GM12878 (cell line): ENCODE results near the gene WIPF1. TPM values are rescaled to one million over a fixed set of nuclear protein-coding genes. Genes with fewer than 3 reads are reported as not detected.

Experiments used
- ATAC-seq: fragments of 200-7000 bp; cut with Tn5 transposase; 3 replicates; pipeline ENCODE4 v1.9.1; 2020; ENCODE audit warnings: mild to moderate bottlenecking, moderate library complexity
- BruUV-seq: library from RNA; stranded (reverse); fragments of 400-500 nt; replicated peaks from 2 replicates; lab custom pipeline; 2021; lab: Mats Ljungman, UMichigan
- CTCF ChIA-PET: fragments of 300-600 bp; sonication (Branson Sonifier 250); formaldehyde crosslinking; extraction: SDS; loops from one replicate; lab custom pipeline; 2021; ENCODE audit warnings: inconsistent platforms; lab: Yijun Ruan, JAX
- POLR2A ChIA-PET: fragments of 350-600 bp; formaldehyde crosslinking; extraction: SDS; loops from one replicate; lab custom pipeline; 2021; ENCODE audit warnings: inconsistent platforms; lab: Charles Lee
- RAD21 ChIA-PET: fragments of 300-600 bp; sonication (Branson Sonifier 250); formaldehyde crosslinking; loops from one replicate; lab custom pipeline; 2023; ENCODE audit warnings: antibody characterized with exemption; ENCODE audit not compliant: unreplicated experiment; lab: Charles Lee
- SMC1A ChIA-PET: fragments of 300-600 bp; sonication (Branson Sonifier 250); formaldehyde crosslinking; loops from one replicate; lab custom pipeline; 2023; ENCODE audit not compliant: unreplicated experiment, uncharacterized antibody; lab: Charles Lee
- DNase-seq: peaks from one replicate; pipeline ENCODE4 v3.0.0-alpha.2; 2011; ENCODE audit warnings: low read depth, low spot score
- FAIRE-seq: peaks from 3 replicates; lab custom pipeline; 2011; peaks lifted over from hg19 to GRCh38; lab: Jason Lieb, UNC
- H2AFZ ChIP-seq: 2 replicates; pipeline ENCODE4 v1.6.0; 2011; ENCODE audit warnings: low read depth, low read length, control low read depth; ENCODE audit not compliant: control insufficient read depth
- H3K27ac ChIP-seq: 2 replicates; pipeline ENCODE4 v1.5.1; 2011; ENCODE audit warnings: control low read depth; ENCODE audit not compliant: control insufficient read depth, insufficient read depth
- H3K27me3 ChIP-seq, 2 experiments: replicated peaks in 1 of 2; 2 replicates each; pipeline versions ENCODE4 v1.6.0 to v1.6.1; 2011; ENCODE audit warnings: low read length in 1 of 2; ENCODE audit not compliant: control insufficient read depth in 2 of 2, insufficient read depth in 2 of 2
- H3K36me3 ChIP-seq, 2 experiments: 2 replicates each; pipeline ENCODE4 v1.5.1; 2011; ENCODE audit warnings: low read length in 1 of 2; ENCODE audit not compliant: control insufficient read depth in 2 of 2, insufficient read depth in 2 of 2
- H3K4me1 ChIP-seq: 2 replicates; pipeline ENCODE4 v1.6.1; 2011; ENCODE audit warnings: mild to moderate bottlenecking, low read length, moderate library complexity, mixed read lengths; ENCODE audit not compliant: control insufficient read depth, insufficient read depth
- H3K4me2 ChIP-seq: 2 replicates; pipeline ENCODE4 v1.6.0; 2011; ENCODE audit warnings: control low read depth; ENCODE audit not compliant: control insufficient read depth, insufficient read depth
- H3K4me3 ChIP-seq: fragments of 200-600 bp; sonication (generic); 2 replicates; pipeline ENCODE4 v1.5.1; 2016
- H3K79me2 ChIP-seq: 2 replicates; pipeline ENCODE4 v1.6.0; 2011; ENCODE audit warnings: low read length; ENCODE audit not compliant: control insufficient read depth, insufficient read depth
- H3K9ac ChIP-seq: 2 replicates; pipeline ENCODE4 v1.8.0; 2011; ENCODE audit warnings: low read length, control low read depth, mixed read lengths; ENCODE audit not compliant: control insufficient read depth, insufficient read depth
- H3K9me3 ChIP-seq: replicated peaks from 3 replicates; pipeline ENCODE4 v1.5.1; 2011; ENCODE audit warnings: mild to moderate bottlenecking, low read length; ENCODE audit not compliant: control insufficient read depth, insufficient read depth
- H4K20me1 ChIP-seq: 2 replicates; pipeline ENCODE4 v1.6.0; 2011; ENCODE audit not compliant: control insufficient read depth, insufficient read depth
- ATF7 ChIP-seq: fragments of 450-650 bp; IDR thresholded peaks from 2 replicates; pipeline ENCODE4 v1.6.1; 2016; ENCODE audit warnings: low read depth, mild to moderate bottlenecking
- CBX5 ChIP-seq: sonication (generic); IDR thresholded peaks from 2 replicates; pipeline ENCODE4 v1.6.1; 2016; ENCODE audit warnings: low read depth, moderate library complexity, mild to moderate bottlenecking, inconsistent platforms
- CHD4 ChIP-seq: fragments of 200-600 bp; sonication (generic); IDR thresholded peaks from 2 replicates; pipeline ENCODE4 v1.6.1; 2016; ENCODE audit warnings: mild to moderate bottlenecking
- CREM ChIP-seq: IDR thresholded peaks from 2 replicates; pipeline ENCODE4 v1.6.1; 2014; ENCODE audit warnings: antibody characterized with exemption, low read depth
- MTA2 ChIP-seq: fragments of 450-650 bp; IDR thresholded peaks from 2 replicates; pipeline ENCODE4 v1.6.1; 2016; ENCODE audit warnings: low read depth, mild to moderate bottlenecking, moderate library complexity
- NBN ChIP-seq: fragments of 450-650 bp; IDR thresholded peaks from 2 replicates; pipeline ENCODE4 v1.6.1; 2016
- NFYB ChIP-seq: IDR thresholded peaks from 2 replicates; pipeline ENCODE4 v1.6.1; 2011; ENCODE audit warnings: low read depth, mild to moderate bottlenecking, low read length, improper control_type of control experiment, moderate library complexity; ENCODE audit not compliant: insufficient read depth
- PML ChIP-seq: IDR thresholded peaks from 2 replicates; pipeline ENCODE4 v1.6.1; 2012; ENCODE audit warnings: low read length, inconsistent platforms
- ZNF207 ChIP-seq: fragments of 450-650 bp; IDR thresholded peaks from 2 replicates; pipeline ENCODE4 v1.6.1; 2014; ENCODE audit warnings: antibody characterized with exemption, mild to moderate bottlenecking, borderline replicate concordance
- ZNF217 ChIP-seq: fragments of 450-650 bp; IDR thresholded peaks from 2 replicates; pipeline ENCODE4 v1.6.1; 2017; ENCODE audit warnings: antibody characterized with exemption, mild to moderate bottlenecking
- WGBS: methylation state at CpG from one replicate; pipeline ENCODE4 v1.1.6; 2016; ENCODE audit warnings: low lambda C conversion rate; ENCODE audit not compliant: insufficient replicate concordance, insufficient coverage; ENCODE audit errors: missing lambda C conversion rate; 5-methylcytosine and 5-hydroxymethylcytosine counted together
- in situ Hi-C: fragments of 300-500 bp; cut with MboI; formaldehyde crosslinking; loops from 9 replicates; pipeline ENCODE4 v1.14.3; 2018; ENCODE audit warnings: mixed read lengths
- intact Hi-C: fragments of 100-400 bp; cut with micrococcal nuclease; formaldehyde crosslinking; loops from one replicate; pipeline ENCODE4 v1.14.2; 2022; ENCODE audit not compliant: unreplicated experiment
- polyA plus RNA-seq, 11 experiments: library from polyadenylated mRNA; depleted of rRNA in 4 of 11; unstranded in 6 of 11; stranded (reverse) in 5 of 11; fragments of >200 nt; fragmentation: Nextera tagmentation in 4 of 11; fragmentation: Illumina TruSeq in 1 of 11; extraction: Ambion mirVana in 4 of 11; extraction: Trizol in 1 of 11; gene quantifications; 1 replicate in 1 of 11; 2 replicates in 10 of 11; pipeline versions ENCODE4 v1.2.1 to v1.2.3, GENCODE V29; 2011 to 2016; ENCODE audit warnings: inconsistent platforms in 2 of 11, missing spikeins in 2 of 11, low read depth in 1 of 11
- total RNA-seq, 4 experiments: library from RNA; depleted of rRNA in 3 of 4; stranded (reverse); fragments of >200 nt in 3 of 4; fragmentation: Illumina TruSeq in 1 of 4; extraction: Trizol in 1 of 4; gene quantifications; 2 replicates each; pipeline versions ENCODE4 v1.2.1 to v1.2.3, GENCODE V29; 2013 to 2021
- TF ChIP-seq, protein P1 (sequence below): fragments of 450-650 bp; IDR thresholded peaks from 2 replicates; pipeline ENCODE4 v1.6.1; 2018; ENCODE audit warnings: mild to moderate bottlenecking, low read depth, moderate library complexity; ENCODE audit not compliant: partially characterized antibody
- TF ChIP-seq, protein P2 (sequence below): fragments of 450-650 bp; IDR thresholded peaks from 2 replicates; pipeline ENCODE4 v1.6.1; 2014; ENCODE audit warnings: mild to moderate bottlenecking
- TF ChIP-seq, protein P3 (sequence below): IDR thresholded peaks from 2 replicates; pipeline ENCODE4 v1.6.1; 2011; ENCODE audit warnings: mild to moderate bottlenecking, low read depth, low read length, moderate library complexity; ENCODE audit not compliant: insufficient replicate concordance
- TF ChIP-seq, protein P4 (sequence below): fragments of 450-650 bp; IDR thresholded peaks from 2 replicates; pipeline ENCODE4 v1.6.1; 2017; ENCODE audit warnings: mild to moderate bottlenecking, moderate library complexity

The WIPF1 gene
- total and polyA plus RNA-seq, 10 of the 15 experiments (the other 5 are each of a cell fraction or from before 2014, with no cell fraction given) = 23.1 to 188 (median 68.9) TPM

DNA sequence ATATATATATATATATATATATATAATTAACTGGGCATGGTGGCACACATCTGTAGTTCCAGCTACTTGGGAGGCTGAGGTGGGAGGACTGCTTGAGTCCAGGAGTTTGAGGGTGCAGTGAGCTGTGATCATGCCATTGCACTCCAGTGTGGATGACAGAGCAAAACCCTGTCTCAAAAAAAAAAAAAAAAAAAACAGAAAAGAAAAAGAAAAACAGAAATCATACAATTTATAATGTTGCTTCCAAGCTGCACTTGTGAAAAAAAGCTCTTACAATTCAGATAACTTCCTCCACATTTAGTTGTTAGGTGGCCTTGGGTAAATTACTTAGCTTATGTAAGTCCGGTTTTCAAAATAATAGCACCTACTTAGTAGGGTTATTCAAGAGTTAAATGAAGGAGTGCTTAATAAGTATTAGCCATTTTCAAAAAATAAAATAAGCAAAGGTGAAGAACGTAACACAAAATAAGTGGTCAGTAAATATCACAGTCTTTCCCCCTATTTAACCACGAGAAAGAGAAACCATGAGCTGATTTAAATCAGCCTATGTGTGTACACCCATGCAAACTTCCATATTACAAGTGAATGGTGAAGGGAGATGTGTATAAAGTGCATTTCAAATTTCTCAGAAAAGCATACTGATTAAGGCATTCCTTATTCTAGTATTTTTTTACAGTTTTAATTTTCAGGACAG lies 2.3 kb downstream of the WIPF1 start:
- H3K9ac ChIP-seq = peak overlapping the region; percentile 90
- peaks cover 97% of the 10 kb centered on the region for H3K79me2 ChIP-seq
- H2AFZ ChIP-seq = no peak overlapping the region
- CTCF ChIA-PET = interaction anchor here (0.5 to 31.2 kb wide), 10 partner anchors 8 to 573 kb away, joined by 3 to 534 read pairs (median 10); partner anchors contain the start of gene ATF2
- H3K36me3 ChIP-seq = peaks cover 3 to 6% of the 10 kb centered on the region in 2 experiments
- peak overlapping the region; percentile 74 for H3K4me3 ChIP-seq
- no peak for DNase-seq
- no TSS peak for BruUV-seq
- 1% methylated on average over 3 of the region's 3 CpGs for WGBS
- intact Hi-C loops (loop anchor here (5.0 to 10.0 kb wide), 2 partner anchors 103 to 630 kb away; partner anchors contain the start of gene SP3), in situ Hi-C loops (loop anchor here (25.0 kb wide), 1 partner anchor 92 kb away; no protein-coding TSS in a partner anchor)
- H3K27me3 ChIP-seq = no peaks in the 10 kb centered on the region
- peak; percentile 43 for ATAC-seq
- H3K27ac ChIP-seq = peak overlapping the region; percentile 95
- peaks cover 33% of the 10 kb centered on the region for H3K4me1 ChIP-seq
- peak overlapping the region; percentile 87 for H3K4me2 ChIP-seq
- H3K9me3 ChIP-seq = peaks cover 4% of the 10 kb centered on the region; the same call in 2 of the 3 replicates
- FAIRE-seq = no peak
- RAD21 ChIA-PET = interaction anchor here (0.6 to 19.4 kb wide), 9 partner anchors 10 to 125 kb away, joined by 3 to 294 read pairs (median 15); no protein-coding TSS in a partner anchor
- POLR2A ChIA-PET = interaction anchor here (0.6 to 11.7 kb wide), 13 partner anchors 8 to 573 kb away, joined by 3 to 246 read pairs (median 5); no protein-coding TSS in a partner anchor
- H4K20me1 ChIP-seq = no peaks in the 10 kb centered on the region
- SMC1A ChIA-PET = interaction anchor here (0.6 to 31.8 kb wide), 13 partner anchors 13 to 1239 kb away, joined by 3 to 537 read pairs (median 3); partner anchors contain the start of gene WIPF1
- TF ChIP-seq CREM (no peak), CHD4 (no peak), ZNF217 (no peak), ZNF207 (no peak), CBX5 (no peak), NFYB (no peak), ATF7 (no peak), PML (no peak), NBN (0 out of 2 replicates have a peak, but pooled peaks have one; percentile 35), MTA2 (peak; percentile 29; the same call in 1 of the 2 replicates)
- TF ChIP-seq, protein P1, sequence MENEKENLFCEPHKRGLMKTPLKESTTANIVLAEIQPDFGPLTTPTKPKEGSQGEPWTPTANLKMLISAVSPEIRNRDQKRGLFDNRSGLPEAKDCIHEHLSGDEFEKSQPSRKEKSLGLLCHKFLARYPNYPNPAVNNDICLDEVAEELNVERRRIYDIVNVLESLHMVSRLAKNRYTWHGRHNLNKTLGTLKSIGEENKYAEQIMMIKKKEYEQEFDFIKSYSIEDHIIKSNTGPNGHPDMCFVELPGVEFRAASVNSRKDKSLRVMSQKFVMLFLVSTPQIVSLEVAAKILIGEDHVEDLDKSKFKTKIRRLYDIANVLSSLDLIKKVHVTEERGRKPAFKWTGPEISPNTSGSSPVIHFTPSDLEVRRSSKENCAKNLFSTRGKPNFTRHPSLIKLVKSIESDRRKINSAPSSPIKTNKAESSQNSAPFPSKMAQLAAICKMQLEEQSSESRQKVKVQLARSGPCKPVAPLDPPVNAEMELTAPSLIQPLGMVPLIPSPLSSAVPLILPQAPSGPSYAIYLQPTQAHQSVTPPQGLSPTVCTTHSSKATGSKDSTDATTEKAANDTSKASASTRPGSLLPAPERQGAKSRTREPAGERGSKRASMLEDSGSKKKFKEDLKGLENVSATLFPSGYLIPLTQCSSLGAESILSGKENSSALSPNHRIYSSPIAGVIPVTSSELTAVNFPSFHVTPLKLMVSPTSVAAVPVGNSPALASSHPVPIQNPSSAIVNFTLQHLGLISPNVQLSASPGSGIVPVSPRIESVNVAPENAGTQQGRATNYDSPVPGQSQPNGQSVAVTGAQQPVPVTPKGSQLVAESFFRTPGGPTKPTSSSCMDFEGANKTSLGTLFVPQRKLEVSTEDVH = peak; percentile 27
- TF ChIP-seq, protein P2, sequence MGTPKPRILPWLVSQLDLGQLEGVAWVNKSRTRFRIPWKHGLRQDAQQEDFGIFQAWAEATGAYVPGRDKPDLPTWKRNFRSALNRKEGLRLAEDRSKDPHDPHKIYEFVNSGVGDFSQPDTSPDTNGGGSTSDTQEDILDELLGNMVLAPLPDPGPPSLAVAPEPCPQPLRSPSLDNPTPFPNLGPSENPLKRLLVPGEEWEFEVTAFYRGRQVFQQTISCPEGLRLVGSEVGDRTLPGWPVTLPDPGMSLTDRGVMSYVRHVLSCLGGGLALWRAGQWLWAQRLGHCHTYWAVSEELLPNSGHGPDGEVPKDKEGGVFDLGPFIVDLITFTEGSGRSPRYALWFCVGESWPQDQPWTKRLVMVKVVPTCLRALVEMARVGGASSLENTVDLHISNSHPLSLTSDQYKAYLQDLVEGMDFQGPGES = no peak
- TF ChIP-seq, protein P3, sequence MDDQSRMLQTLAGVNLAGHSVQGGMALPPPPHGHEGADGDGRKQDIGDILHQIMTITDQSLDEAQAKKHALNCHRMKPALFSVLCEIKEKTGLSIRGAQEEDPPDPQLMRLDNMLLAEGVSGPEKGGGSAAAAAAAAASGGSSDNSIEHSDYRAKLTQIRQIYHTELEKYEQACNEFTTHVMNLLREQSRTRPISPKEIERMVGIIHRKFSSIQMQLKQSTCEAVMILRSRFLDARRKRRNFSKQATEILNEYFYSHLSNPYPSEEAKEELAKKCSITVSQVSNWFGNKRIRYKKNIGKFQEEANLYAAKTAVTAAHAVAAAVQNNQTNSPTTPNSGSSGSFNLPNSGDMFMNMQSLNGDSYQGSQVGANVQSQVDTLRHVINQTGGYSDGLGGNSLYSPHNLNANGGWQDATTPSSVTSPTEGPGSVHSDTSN = no peak
- TF ChIP-seq, protein P4, sequence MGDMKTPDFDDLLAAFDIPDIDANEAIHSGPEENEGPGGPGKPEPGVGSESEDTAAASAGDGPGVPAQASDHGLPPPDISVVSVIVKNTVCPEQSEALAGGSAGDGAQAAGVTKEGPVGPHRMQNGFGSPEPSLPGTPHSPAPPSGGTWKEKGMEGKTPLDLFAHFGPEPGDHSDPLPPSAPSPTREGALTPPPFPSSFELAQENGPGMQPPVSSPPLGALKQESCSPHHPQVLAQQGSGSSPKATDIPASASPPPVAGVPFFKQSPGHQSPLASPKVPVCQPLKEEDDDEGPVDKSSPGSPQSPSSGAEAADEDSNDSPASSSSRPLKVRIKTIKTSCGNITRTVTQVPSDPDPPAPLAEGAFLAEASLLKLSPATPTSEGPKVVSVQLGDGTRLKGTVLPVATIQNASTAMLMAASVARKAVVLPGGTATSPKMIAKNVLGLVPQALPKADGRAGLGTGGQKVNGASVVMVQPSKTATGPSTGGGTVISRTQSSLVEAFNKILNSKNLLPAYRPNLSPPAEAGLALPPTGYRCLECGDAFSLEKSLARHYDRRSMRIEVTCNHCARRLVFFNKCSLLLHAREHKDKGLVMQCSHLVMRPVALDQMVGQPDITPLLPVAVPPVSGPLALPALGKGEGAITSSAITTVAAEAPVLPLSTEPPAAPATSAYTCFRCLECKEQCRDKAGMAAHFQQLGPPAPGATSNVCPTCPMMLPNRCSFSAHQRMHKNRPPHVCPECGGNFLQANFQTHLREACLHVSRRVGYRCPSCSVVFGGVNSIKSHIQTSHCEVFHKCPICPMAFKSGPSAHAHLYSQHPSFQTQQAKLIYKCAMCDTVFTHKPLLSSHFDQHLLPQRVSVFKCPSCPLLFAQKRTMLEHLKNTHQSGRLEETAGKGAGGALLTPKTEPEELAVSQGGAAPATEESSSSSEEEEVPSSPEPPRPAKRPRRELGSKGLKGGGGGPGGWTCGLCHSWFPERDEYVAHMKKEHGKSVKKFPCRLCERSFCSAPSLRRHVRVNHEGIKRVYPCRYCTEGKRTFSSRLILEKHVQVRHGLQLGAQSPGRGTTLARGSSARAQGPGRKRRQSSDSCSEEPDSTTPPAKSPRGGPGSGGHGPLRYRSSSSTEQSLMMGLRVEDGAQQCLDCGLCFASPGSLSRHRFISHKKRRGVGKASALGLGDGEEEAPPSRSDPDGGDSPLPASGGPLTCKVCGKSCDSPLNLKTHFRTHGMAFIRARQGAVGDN = no peak
